PC-3 (cell line): ENCODE measurements around the gene SLC13A3. TPM values are rescaled to one million over a fixed set of nuclear protein-coding genes. Genes with fewer than 3 reads are reported as not detected.

ENCODE experiments used
- ATAC-seq: fragments of 200-7000 bp; cut with Tn5 transposase; 2 replicates; pipeline ENCODE4 v1.9.1; 2020; ENCODE audit warnings: mild to moderate bottlenecking, moderate library complexity
- BruUV-seq: library from RNA; stranded (reverse); fragments of 400-500 nt; replicated peaks from 2 replicates; lab custom pipeline; 2021; lab: Mats Ljungman, UMichigan
- CTCF ChIA-PET: fragments of 300-600 bp; sonication (Branson Sonifier 250); formaldehyde crosslinking; loops from one replicate; lab custom pipeline; 2022; ENCODE audit warnings: antibody characterized with exemption; lab: Charles Lee
- POLR2A ChIA-PET: fragments of 300-600 bp; sonication (Branson Sonifier 250); formaldehyde crosslinking; loops from one replicate; lab custom pipeline; 2022; ENCODE audit warnings: antibody characterized with exemption; ENCODE audit not compliant: unreplicated experiment; lab: Charles Lee
- DNase-seq: peaks from one replicate; pipeline ENCODE4 v3.0.0-alpha.2; 2015
- H2AFZ ChIP-seq: fragments of 300-600 bp; sonication (generic); 2 replicates; pipeline ENCODE4 v1.6.0; 2016; ENCODE audit warnings: antibody characterized with exemption, low read length
- H3F3A ChIP-seq: fragments of 300-600 bp; sonication (generic); one replicate; pipeline ENCODE4 v1.6.0; 2017; ENCODE audit warnings: antibody characterized with exemption, low read length, control low read depth, mild to moderate bottlenecking; ENCODE audit not compliant: unreplicated experiment
- H3K27ac ChIP-seq: fragments of 300-600 bp; sonication (generic); 2 replicates; pipeline ENCODE4 v1.5.1; 2016; ENCODE audit warnings: mild to moderate bottlenecking, low read length
- H3K27me3 ChIP-seq: fragments of 300-600 bp; sonication (generic); 2 replicates; pipeline ENCODE4 v1.6.1; 2016; ENCODE audit warnings: low read length, mixed read lengths
- H3K36me3 ChIP-seq: fragments of 300-600 bp; sonication (generic); 2 replicates; pipeline ENCODE4 v1.6.1; 2016; ENCODE audit warnings: low read depth, mixed run types, low read length, mixed read lengths
- H3K4me1 ChIP-seq: fragments of 300-600 bp; sonication (generic); 2 replicates; pipeline ENCODE4 v1.5.1; 2016; ENCODE audit warnings: low read length; ENCODE audit not compliant: insufficient read depth
- H3K4me2 ChIP-seq: fragments of 300-600 bp; sonication (generic); 2 replicates; pipeline ENCODE4 v1.6.0; 2016; ENCODE audit warnings: low read length
- H3K4me3 ChIP-seq: fragments of 300-600 bp; sonication (generic); 2 replicates; pipeline ENCODE4 v1.5.1; 2016; ENCODE audit warnings: mild to moderate bottlenecking, low read length, mixed read lengths
- H3K79me2 ChIP-seq: fragments of 300-600 bp; sonication (generic); 2 replicates; pipeline ENCODE4 v1.6.1; 2017; ENCODE audit warnings: low read length, mixed read lengths
- H3K9ac ChIP-seq: fragments of 300-600 bp; sonication (generic); 2 replicates; pipeline ENCODE4 v1.6.0; 2016; ENCODE audit warnings: mild to moderate bottlenecking, low read length
- H3K9me2 ChIP-seq: fragments of 300-600 bp; sonication (generic); replicated peaks from 2 replicates; pipeline ENCODE4 v1.6.1; 2016; ENCODE audit warnings: mixed run types, low read length, mixed read lengths
- H3K9me3 ChIP-seq: fragments of 300-600 bp; sonication (generic); 2 replicates; pipeline ENCODE4 v1.6.1; 2016; ENCODE audit warnings: low read length, mixed read lengths
- H4K20me1 ChIP-seq: fragments of 300-600 bp; sonication (generic); 2 replicates; pipeline ENCODE4 v1.6.1; 2016; ENCODE audit warnings: low read length, mixed read lengths
- EZH2 ChIP-seq: fragments of 300-600 bp; sonication (generic); IDR thresholded peaks from one replicate; pipeline ENCODE4 v1.6.1; 2017; ENCODE audit warnings: antibody characterized with exemption, mild to moderate bottlenecking, low read length; ENCODE audit not compliant: unreplicated experiment
- EZH2phosphoT487 ChIP-seq: fragments of 300-600 bp; sonication (generic); IDR thresholded peaks from 2 replicates; pipeline ENCODE4 v1.6.1; 2018; ENCODE audit warnings: mild to moderate bottlenecking, antibody characterized with exemption, low read length, borderline replicate concordance
- intact Hi-C: fragments of 100-400 bp; cut with micrococcal nuclease; formaldehyde crosslinking; loops from 2 replicates; pipeline ENCODE4 v1.9.0; 2023
- total RNA-seq: library from RNA; depleted of rRNA; stranded (reverse); fragments of >200 nt; gene quantifications from 2 replicates; pipeline ENCODE4 v1.2.3, GENCODE V29; 2014
- TF ChIP-seq, protein P1 (sequence below): fragments of 300-600 bp; sonication (generic); conservative IDR thresholded peaks from 2 replicates; pipeline ENCODE4 v1.5.1; 2017; ENCODE audit warnings: antibody characterized with exemption, low read depth, mild to moderate bottlenecking, low read length

Gene SLC13A3
- total RNA-seq, 1 experiment from 2014 or later: not detected

DNA sequence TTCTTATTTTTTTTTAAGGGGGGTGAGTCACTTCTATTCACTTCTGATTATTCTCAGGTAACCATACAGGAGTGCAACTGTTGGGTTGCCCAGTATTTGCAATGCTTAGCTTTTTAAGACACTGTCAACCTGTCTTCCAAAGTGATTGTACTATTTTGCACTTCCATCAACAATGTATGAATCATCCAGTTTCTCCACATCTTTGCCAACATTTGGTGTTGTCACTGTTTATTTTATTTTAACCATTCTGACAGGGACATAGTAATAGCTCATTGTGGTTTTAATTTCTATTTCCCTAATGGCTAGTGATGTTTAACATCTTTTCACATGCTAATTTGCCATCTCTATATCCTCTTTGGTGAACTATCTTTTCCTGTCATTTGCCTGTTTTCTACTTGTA, 1.4 kb upstream of the SLC13A3 start:
- Histone ChIP-seq H3K4me3 (no peak overlapping the region), H2AFZ (no peak overlapping the region), H3K9ac (no peak overlapping the region), H3K79me2 (no peaks in the 10 kb centered on the region), H3K36me3 (no peaks in the 10 kb centered on the region), H3F3A (no peaks in the 10 kb centered on the region), H4K20me1 (no peaks in the 10 kb centered on the region), H3K4me1 (no peaks in the 10 kb centered on the region), H3K4me2 (no peak overlapping the region), H3K27me3 (peaks cover 12% of the 10 kb centered on the region; the same call in 1 of the 2 replicates), H3K27ac (no peak overlapping the region), H3K9me2 (no peaks in the 10 kb centered on the region), H3K9me3 (no peaks in the 10 kb centered on the region)
- POLR2A ChIA-PET: interaction anchor here (0.6 kb wide), 1 partner anchor 1768 kb away, joined by 7 read pairs; no protein-coding TSS in a partner anchor
- intact Hi-C loops: no loop called here
- BruUV-seq: no TSS peak
- CTCF ChIA-PET: no interaction called here
- TF ChIP-seq EZH2phosphoT487 (no peak), EZH2 (no peak)
- TF ChIP-seq, protein P1, sequence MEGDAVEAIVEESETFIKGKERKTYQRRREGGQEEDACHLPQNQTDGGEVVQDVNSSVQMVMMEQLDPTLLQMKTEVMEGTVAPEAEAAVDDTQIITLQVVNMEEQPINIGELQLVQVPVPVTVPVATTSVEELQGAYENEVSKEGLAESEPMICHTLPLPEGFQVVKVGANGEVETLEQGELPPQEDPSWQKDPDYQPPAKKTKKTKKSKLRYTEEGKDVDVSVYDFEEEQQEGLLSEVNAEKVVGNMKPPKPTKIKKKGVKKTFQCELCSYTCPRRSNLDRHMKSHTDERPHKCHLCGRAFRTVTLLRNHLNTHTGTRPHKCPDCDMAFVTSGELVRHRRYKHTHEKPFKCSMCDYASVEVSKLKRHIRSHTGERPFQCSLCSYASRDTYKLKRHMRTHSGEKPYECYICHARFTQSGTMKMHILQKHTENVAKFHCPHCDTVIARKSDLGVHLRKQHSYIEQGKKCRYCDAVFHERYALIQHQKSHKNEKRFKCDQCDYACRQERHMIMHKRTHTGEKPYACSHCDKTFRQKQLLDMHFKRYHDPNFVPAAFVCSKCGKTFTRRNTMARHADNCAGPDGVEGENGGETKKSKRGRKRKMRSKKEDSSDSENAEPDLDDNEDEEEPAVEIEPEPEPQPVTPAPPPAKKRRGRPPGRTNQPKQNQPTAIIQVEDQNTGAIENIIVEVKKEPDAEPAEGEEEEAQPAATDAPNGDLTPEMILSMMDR: no peak
- DNase-seq (peak; percentile 33), ATAC-seq (no peak)

DNA sequence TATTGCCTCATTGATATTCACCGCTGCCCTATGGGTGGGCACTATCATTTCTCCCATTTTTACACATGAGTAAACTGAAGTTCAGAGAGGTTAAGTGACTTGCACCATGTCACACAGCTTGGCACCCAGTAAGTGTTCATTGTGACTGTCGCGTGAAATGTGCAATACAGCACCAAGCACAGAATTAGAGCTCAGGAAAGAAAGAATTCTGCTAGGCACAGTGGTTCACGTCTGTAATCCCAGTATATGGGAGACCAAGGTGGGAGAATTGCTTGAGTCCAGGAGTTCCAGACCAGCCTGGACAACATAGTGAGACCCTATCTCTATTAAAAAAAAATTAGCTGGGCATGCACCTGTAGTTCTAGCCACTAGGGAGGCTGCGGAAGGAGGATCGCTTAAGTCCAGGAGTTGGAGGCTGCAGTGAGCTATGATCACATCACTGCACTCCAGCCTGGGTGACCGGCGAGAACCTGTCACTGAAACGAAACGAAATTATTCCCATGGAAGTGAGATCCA, 626 bp downstream of the SLC13A3 start:
- POLR2A ChIA-PET: no interaction called here
- Histone ChIP-seq H3F3A (no peaks in the 10 kb centered on the region), H4K20me1 (no peaks in the 10 kb centered on the region), H3K9ac (no peak overlapping the region), H3K27me3 (peaks cover 24% of the 10 kb centered on the region), H3K9me3 (no peaks in the 10 kb centered on the region), H3K4me3 (no peak overlapping the region), H3K36me3 (no peaks in the 10 kb centered on the region), H3K9me2 (no peaks in the 10 kb centered on the region), H2AFZ (no peak overlapping the region), H3K4me2 (no peak overlapping the region), H3K4me1 (no peaks in the 10 kb centered on the region), H3K27ac (no peak overlapping the region), H3K79me2 (no peaks in the 10 kb centered on the region)
- no peak for TF ChIP-seq EZH2
- no peak for TF ChIP-seq EZH2phosphoT487
- TF ChIP-seq, protein P1: no peak
- no peak for DNase-seq
- CTCF ChIA-PET: no interaction called here
- no TSS peak for BruUV-seq
- intact Hi-C loops: no loop called here
- no peak for ATAC-seq

DNA sequence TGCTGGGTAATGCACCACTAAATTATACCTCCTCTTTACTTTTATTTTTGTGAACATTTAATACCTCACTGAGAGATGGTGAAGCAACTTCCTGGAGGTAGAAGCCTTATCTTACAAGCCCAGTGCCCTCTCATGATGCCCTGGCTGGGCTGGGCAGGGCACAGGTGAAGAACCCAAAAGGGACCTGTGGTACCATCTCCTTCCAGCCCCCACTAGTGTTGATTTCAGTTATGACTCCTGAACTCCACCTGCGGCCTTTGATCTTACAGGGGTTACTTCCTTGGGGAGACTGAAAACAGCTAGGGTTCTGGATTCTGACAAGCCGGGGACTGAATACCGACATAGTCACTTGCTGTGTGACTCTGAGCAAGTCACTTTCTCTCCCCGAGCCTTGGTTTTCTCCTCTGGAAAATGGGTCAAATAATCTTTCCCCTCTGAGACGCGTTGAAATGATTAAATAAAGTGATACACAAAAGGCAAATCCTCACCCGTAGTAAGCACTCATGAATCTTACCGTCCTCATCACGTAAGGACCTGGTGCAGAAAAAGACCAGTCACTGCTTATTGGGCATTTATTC, 1.2 kb downstream of the SLC13A3 start:
- no peak for DNase-seq
- peaks cover 30% of the 10 kb centered on the region for H3K27me3 ChIP-seq
- no peak overlapping the region for H3K4me3 ChIP-seq
- H3K36me3 ChIP-seq: no peaks in the 10 kb centered on the region
- no peaks in the 10 kb centered on the region for H3K9me2 ChIP-seq
- no peak for ATAC-seq
- POLR2A ChIA-PET: no interaction called here
- no peak overlapping the region for H2AFZ ChIP-seq
- CTCF ChIA-PET: no interaction called here
- intact Hi-C loops: no loop called here
- H3K4me2 ChIP-seq: no peak overlapping the region
- H3F3A ChIP-seq: no peaks in the 10 kb centered on the region
- H3K9me3 ChIP-seq: no peaks in the 10 kb centered on the region
- TF ChIP-seq EZH2: no peak
- TF ChIP-seq, protein P1: no peak
- H3K79me2 ChIP-seq: no peaks in the 10 kb centered on the region
- no peak overlapping the region for H3K9ac ChIP-seq
- no peaks in the 10 kb centered on the region for H4K20me1 ChIP-seq
- H3K27ac ChIP-seq: no peak overlapping the region
- no TSS peak for BruUV-seq
- no peaks in the 10 kb centered on the region for H3K4me1 ChIP-seq
